GM10266 (cell line): Measurements from ENCODE around the gene ADAM8.

Source experiments
- DNase-seq: peaks from one replicate; pipeline ENCODE4 v3.0.0; 2012; ENCODE audit errors: extremely low spot score
- CTCF ChIP-seq: IDR thresholded peaks from 2 replicates; pipeline ENCODE4 v1.5.1; 2012; ENCODE audit warnings: mild to moderate bottlenecking, low read depth; ENCODE audit not compliant: control insufficient read depth, insufficient read depth; ENCODE audit errors: missing control alignments

ADAM8 gene

GRCh38 chr10:133308421-133309099 is 31.9 kb upstream of the ADAM8 start, which contains the start of the genes TUBGCP2 and ZNF511:
Gene TUBGCP2, minus strand, starts transcription at chr10:133308872. Its CDS starts 5,931 bp downstream, at chr10:133302941.
Gene ZNF511, plus strand, starts transcription at chr10:133308914. Its CDS starts 30 bp downstream, at chr10:133308944.
- DNase-seq = peak; percentile 93
- no peak for TF ChIP-seq CTCF

DNA sequence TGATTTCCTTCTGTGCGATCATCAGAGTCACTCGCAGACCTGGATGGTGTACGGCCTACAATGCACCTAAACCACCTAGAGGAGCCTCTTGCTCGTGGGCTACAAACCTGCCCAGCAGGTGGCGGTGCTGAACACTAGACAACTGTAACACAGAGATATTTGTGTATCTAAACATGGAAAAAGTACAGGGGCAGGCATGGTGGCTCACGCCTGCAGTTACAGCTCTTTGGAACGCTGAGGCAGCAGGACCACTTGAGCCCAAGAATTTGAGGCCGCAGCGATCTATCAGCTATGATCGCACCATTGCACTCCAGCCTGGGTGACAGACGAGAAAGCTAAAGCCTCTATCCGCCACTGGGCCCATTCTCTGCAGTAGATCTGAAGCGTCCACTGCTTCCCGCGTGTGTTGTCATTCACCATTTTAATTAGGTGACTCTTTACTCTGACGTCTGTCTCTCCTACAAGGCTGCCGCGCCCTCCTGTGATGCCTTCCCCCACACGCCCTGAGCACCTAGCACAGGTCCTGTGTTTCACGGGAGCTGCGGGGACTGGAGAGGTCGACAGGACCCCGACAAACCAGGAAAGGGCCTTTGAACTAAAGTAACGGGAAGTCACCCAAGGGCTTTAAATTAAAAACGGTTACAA is 31.2 kb upstream of the ADAM8 start:
- peak; percentile 80 for TF ChIP-seq CTCF
- peak; percentile 78 for DNase-seq

DNA sequence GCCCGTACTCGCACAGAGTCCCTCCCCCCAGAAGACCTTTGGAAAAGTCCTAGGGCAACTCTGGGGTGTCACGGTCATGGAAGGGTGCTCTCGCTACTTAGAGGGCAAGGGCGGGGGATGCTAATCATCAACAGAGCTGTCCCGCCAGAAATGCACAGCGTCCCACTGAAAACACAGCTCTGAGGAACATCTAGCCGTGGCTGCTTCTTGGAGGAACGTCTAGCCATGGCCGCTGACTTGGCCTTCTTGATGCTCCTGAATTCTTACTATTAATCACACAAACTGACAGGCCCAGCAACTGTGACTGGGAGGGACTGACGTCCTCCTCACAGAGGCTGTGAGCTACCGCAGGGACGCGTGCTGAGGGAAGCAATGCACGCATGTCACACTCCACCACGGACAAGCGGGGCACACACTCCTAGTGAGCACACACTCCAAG is 30.3 kb upstream of the ADAM8 start:
- no peak for DNase-seq
- TF ChIP-seq CTCF = no peak

DNA sequence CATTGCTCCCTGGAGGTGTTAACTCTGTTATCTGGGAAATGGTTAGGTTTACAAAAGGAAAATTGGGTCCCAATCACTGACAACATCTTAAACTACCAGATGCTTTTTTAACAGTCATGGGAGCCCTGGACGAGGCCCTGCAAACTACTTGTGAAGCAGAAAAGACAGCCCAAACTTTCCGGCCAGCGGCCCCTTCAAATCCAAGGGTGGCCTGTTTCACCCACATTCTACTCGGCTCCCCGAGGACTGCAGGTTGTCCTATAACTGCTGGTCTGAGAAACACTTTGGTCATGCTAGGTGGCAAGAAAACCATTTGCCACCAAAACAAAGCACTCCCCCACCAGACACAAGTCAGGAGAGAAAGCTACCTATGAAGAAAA is 29.4 kb upstream of the ADAM8 start:
- no peak for DNase-seq
- no peak for TF ChIP-seq CTCF

DNA sequence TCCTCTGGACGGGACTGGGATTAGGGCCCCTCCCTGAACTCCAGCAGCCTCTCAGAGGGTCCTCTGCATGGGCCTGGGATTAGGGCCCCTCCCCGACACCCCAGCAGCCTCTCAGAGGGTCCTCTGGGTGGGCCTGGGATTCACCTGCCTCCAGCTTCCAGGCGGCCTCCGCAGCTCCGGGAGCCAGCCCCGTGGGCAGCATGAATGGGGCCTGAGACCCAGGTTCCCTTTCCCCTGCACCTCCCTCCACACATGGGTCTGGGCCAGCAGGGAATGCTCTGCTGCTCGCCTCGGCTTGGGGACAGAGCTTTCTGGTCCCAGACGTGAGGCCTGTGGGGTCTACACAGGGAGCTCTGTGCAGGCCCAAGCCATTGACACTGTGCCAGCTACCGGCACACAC is 26.5 kb upstream of the ADAM8 start:
- no peak for TF ChIP-seq CTCF
- DNase-seq = no peak

GRCh38 chr10:133302230-133302629 is 25.6 kb upstream of the ADAM8 start:
- no peak for TF ChIP-seq CTCF
- no peak for DNase-seq

GRCh38 chr10:133299738-133300137 is 23.1 kb upstream of the ADAM8 start:
- TF ChIP-seq CTCF = no peak
- no peak for DNase-seq
